Naive thymus-derived CD4-positive, alpha-beta T cell (primary cell): ENCODE results near the gene SLC23A1. TPM values are rescaled to one million over a fixed set of nuclear protein-coding genes. Genes with fewer than 3 reads are reported as not detected.

Source experiments
- ATAC-seq: fragments of 150-1000 bp; cut with Tn5 transposase; 2 replicates; pipeline ENCODE4 v1.10.0; 2021; ENCODE audit warnings: mild to moderate bottlenecking, moderate library complexity
- CTCF ChIA-PET: fragments of 350-600 bp; sonication (Branson Sonifier 250); formaldehyde crosslinking; loops from one replicate; lab custom pipeline; 2021; ENCODE audit warnings: antibody characterized with exemption; lab: Charles Lee
- POLR2A ChIA-PET: fragments of 350-600 bp; sonication (Branson Sonifier 250); formaldehyde crosslinking; loops from one replicate; lab custom pipeline; 2021; ENCODE audit warnings: antibody characterized with exemption, inconsistent platforms; lab: Charles Lee
- DNase-seq, 9 donors: peaks; one replicate each; pipeline versions ENCODE4 v3.0.0 to v3.0.0-alpha.2; 2020 to 2022; ENCODE audit warnings: mixed read lengths in 1 of 9
- H3K27ac ChIP-seq: one replicate; pipeline ENCODE4 v1.7.0; 2013; ENCODE audit warnings: mild to moderate bottlenecking, low read depth, low read length, moderate library complexity
- H3K27me3 ChIP-seq, 2 donors: one replicate each; pipeline ENCODE4 v1.7.0; 2013; ENCODE audit warnings: low read length in 2 of 2, mild to moderate bottlenecking in 2 of 2, moderate library complexity in 2 of 2; ENCODE audit not compliant: control insufficient read depth in 2 of 2, insufficient read depth in 2 of 2
- H3K36me3 ChIP-seq, 3 experiments: 1 replicate in 2 of 3; 2 replicates in 1 of 3; pipeline ENCODE4 v1.7.0; 2013; ENCODE audit warnings: low read length in 3 of 3, mild to moderate bottlenecking in 3 of 3, moderate library complexity in 1 of 3; ENCODE audit not compliant: insufficient read depth in 3 of 3, control insufficient read depth in 2 of 3
- H3K4me1 ChIP-seq, 2 donors: one replicate each; pipeline ENCODE4 v1.7.0; 2013; ENCODE audit warnings: low read length in 2 of 2, mild to moderate bottlenecking in 2 of 2, moderate library complexity in 1 of 2; ENCODE audit not compliant: control insufficient read depth in 2 of 2, insufficient read depth in 2 of 2
- H3K4me3 ChIP-seq: 2 replicates; pipeline ENCODE4 v1.7.0; 2013; ENCODE audit warnings: mild to moderate bottlenecking, low read length
- H3K9me3 ChIP-seq, 3 experiments: 1 replicate in 2 of 3; 2 replicates in 1 of 3; pipeline ENCODE4 v1.7.0; 2013; ENCODE audit warnings: low read length in 3 of 3; ENCODE audit not compliant: control insufficient read depth in 2 of 3
- H3K27ac Mint-ChIP-seq, 9 donors: one replicate each; pipeline ENCODE4 v1.8.0; 2020 to 2022; ENCODE audit warnings: mixed read lengths in 9 of 9, mild to moderate bottlenecking in 8 of 9, moderate library complexity in 5 of 9, inconsistent platforms in 2 of 9
- H3K27me3 Mint-ChIP-seq, 5 donors: one replicate each; pipeline ENCODE4 v1.8.0; 2021 to 2022; ENCODE audit warnings: mixed read lengths in 5 of 5, mild to moderate bottlenecking in 1 of 5
- H3K36me3 Mint-ChIP-seq, 5 donors: one replicate each; pipeline ENCODE4 v1.8.0; 2020 to 2022; ENCODE audit warnings: mixed read lengths in 5 of 5, mild to moderate bottlenecking in 3 of 5, inconsistent platforms in 1 of 5
- H3K4me1 Mint-ChIP-seq, 7 donors: one replicate each; pipeline ENCODE4 v1.8.0; 2020 to 2022; ENCODE audit warnings: mixed read lengths in 7 of 7, mild to moderate bottlenecking in 3 of 7, inconsistent platforms in 1 of 7
- H3K4me3 Mint-ChIP-seq, 10 donors: one replicate each; pipeline ENCODE4 v1.8.0; 2020 to 2022; ENCODE audit warnings: mild to moderate bottlenecking in 10 of 10, mixed read lengths in 10 of 10, moderate library complexity in 6 of 10, inconsistent platforms in 2 of 10
- H3K9me3 Mint-ChIP-seq, 11 donors: one replicate each; pipeline ENCODE4 v1.8.0; 2020 to 2022; ENCODE audit warnings: mixed read lengths in 11 of 11, mild to moderate bottlenecking in 4 of 11, inconsistent platforms in 1 of 11, moderate library complexity in 1 of 11
- intact Hi-C, 2 donors: fragments of 100-400 bp; cut with micrococcal nuclease; formaldehyde crosslinking; loops; one replicate each; pipeline ENCODE4 v1.15.1; 2023
- polyA plus RNA-seq, 2 donors: library from polyadenylated mRNA; unstranded; fragments of 300-500 nt; fragmentation: Illumina TruSeq; gene quantifications; one replicate each; pipeline ENCODE4 v1.2.3, GENCODE V29; 2021
- total RNA-seq, 6 experiments: library from RNA in 5 of 6; stranded (reverse) in 5 of 6; gene quantifications; 1 replicate in 5 of 6; 2 replicates in 1 of 6; pipeline ENCODE4 v1.2.3 and lab custom pipeline; 2021 to 2026

Gene SLC23A1
- total and polyA plus RNA-seq, 7 experiments from 2014 or later: 4.7 TPM; not detected in 6

DNA sequence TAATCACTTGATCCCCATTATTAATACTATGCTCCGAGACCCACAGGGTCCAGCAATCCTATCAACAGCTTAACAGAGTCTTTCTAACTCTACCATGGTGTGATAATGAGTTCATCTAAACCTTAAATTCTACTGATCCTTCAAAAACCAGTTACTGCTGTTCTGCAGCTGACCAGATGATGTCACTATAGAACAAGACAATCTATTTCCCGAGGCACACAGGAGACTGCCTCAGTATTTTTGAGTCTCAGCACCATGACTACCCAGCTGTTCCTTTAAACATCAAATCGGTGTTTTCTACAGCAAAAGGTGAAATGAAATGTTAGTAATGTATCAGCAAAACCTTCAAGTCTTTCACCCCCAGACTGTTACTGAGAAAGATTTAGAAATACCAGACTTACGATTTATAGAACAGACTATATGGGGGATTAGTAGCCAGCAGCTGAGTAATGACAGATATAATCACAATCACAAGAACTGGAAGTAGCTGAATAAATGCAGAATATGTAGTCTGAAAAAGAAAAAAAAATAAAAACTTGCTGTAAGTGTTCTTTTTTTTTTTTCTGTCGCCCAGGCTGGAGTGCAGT lies 39.3 kb upstream of the SLC23A1 start:
- Mint-ChIP-seq H3K4me3 (peak overlapping the region in 2 of 10 donors; percentile 19 to 47), H3K4me1 (peaks cover 4 to 40% (median 6%) of the 10 kb centered on the region in 7 donors), H3K36me3 (peaks cover 0 to 43% (median 18%) of the 10 kb centered on the region in 5 donors), H3K27ac (peak overlapping the region in 6 of 9 donors; percentile 16 to 87 (median 74)), H3K27me3 (no peaks in the 10 kb centered on the region), H3K9me3 (no peaks in the 10 kb centered on the region)
- no peak overlapping the region for H3K27ac ChIP-seq
- H3K4me3 ChIP-seq: no peak overlapping the region
- POLR2A ChIA-PET: interaction anchor here (0.5 to 9.4 kb wide), 15 partner anchors 8 to 1344 kb away, joined by 3 to 102 read pairs (median 4); partner anchors contain the start of genes DNAJC18 and STING1
- intact Hi-C loops: loop anchor here (1.0 to 5.0 kb wide), 19 partner anchors 17 to 343 kb away; partner anchors contain the start of genes STING1 (in 2 of the 2), UBE2D2 (in 2 of the 2), DNAJC18 (in 1 of the 2) and SPATA24 (in 1 of the 2)
- no peaks in the 10 kb centered on the region for H3K27me3 ChIP-seq
- DNase-seq (peak in 7 of 9 donors; percentile 65 to 86 (median 75)), ATAC-seq (peak; percentile 99)
- CTCF ChIA-PET: interaction anchor here (0.5 to 9.5 kb wide), 24 partner anchors 8 to 1504 kb away, joined by 3 to 310 read pairs (median 4); partner anchors contain the start of genes DNAJC18 and STING1
- H3K36me3 ChIP-seq: peaks cover 0 to 16% (median 0%) of the 10 kb centered on the region in 3 experiments
- no peaks in the 10 kb centered on the region for H3K9me3 ChIP-seq
- peaks cover 3 to 4% of the 10 kb centered on the region in 2 donors for H3K4me1 ChIP-seq

DNA sequence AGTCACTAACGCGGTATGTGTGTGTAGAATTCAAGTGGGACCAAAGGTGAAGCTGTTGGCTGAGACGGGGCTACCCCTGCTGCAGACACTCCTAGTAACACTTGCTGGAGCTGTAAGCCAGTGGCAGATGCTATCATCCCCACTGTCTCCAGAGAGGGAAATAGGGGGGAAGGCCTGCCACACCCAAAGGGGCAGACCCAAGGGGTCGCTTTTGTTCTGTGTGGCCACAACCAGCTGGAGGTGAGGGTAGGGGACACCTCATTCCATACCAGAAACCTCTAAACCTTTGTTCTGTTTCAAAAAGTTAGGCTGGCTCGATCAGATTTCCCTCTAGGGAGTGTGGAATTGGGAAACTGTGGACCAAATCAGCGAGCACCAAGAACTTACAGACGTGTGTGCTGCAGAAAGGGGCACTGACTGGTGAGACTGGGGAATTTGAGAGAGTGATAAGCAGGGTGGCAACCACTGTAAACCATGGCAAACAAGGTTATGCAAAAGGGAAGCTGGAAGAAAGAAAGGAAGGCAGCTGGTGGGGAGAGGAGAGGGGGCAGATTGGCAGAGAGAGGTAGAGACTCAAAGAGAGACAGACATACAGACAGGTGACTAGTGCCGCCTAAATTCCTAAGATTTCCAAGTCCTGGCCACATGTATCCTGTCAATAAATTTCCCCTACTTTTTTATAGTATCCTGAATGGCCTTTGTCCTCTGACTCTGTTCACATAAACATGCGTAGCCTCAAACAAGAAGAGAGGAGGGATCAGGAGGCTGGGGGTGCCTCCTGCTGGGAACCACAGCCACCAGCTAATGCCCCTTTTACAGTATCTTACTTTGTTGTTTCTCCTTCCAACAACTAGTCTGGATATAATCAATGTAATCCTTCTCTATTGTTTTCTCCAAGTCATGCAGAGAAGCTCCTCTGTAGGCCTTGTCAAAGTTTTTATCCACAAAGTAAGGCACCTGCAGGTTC lies 36.4 kb upstream of the SLC23A1 start:
- H3K36me3 Mint-ChIP-seq: peaks cover 0 to 32% (median 19%) of the 10 kb centered on the region in 5 donors
- no peak overlapping the region for H3K4me3 Mint-ChIP-seq
- Histone ChIP-seq H3K9me3 (no peaks in the 10 kb centered on the region), H3K27me3 (no peaks in the 10 kb centered on the region), H3K36me3 (peaks cover 0 to 16% (median 0%) of the 10 kb centered on the region in 3 experiments), H3K27ac (no peak overlapping the region), H3K4me1 (peaks cover 3 to 15% of the 10 kb centered on the region in 2 donors), H3K4me3 (no peak overlapping the region)
- ChIA-PET POLR2A (interaction anchor here (0.6 to 9.4 kb wide), 6 partner anchors 8 to 95 kb away, joined by 4 to 102 read pairs (median 7); partner anchors contain the start of genes DNAJC18 and SPATA24), CTCF (interaction anchor here (0.6 to 9.5 kb wide), 11 partner anchors 8 to 214 kb away, joined by 3 to 310 read pairs (median 3); partner anchors contain the start of gene DNAJC18)
- ATAC-seq: no peak
- peak overlapping the region in 1 of 9 donors; percentile 61 for H3K27ac Mint-ChIP-seq
- intact Hi-C loops: loop anchor here in 1 of 2 donors (5.0 kb wide), 3 partner anchors 143 to 213 kb away; partner anchors contain the start of gene UBE2D2
- no peaks in the 10 kb centered on the region for H3K27me3 Mint-ChIP-seq
- no peak for DNase-seq
- H3K9me3 Mint-ChIP-seq: no peaks in the 10 kb centered on the region
- H3K4me1 Mint-ChIP-seq: peaks cover 4 to 64% (median 23%) of the 10 kb centered on the region in 7 donors

DNA sequence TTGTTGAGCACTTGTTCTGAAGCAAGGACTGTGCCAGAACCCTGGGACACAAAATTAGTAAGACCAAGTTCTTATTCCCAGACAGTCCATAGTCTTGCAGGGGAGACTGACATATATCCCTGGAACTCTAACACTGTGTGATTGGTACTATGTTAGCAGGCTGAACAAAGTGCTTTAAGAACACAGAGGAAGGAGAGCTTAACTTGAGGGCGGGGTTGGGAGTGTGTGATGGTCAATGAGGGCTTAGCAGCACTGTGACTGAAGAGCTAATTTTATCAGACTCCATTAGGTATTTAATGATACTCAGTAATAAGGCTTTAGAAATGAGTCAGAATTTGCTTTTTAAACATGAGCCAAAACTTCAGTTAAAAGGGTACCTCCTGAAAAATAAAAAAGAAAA lies 35.7 kb upstream of the SLC23A1 start:
- ChIA-PET CTCF (interaction anchor here (0.9 to 9.5 kb wide), 3 partner anchors 96 to 215 kb away, joined by 3 to 310 read pairs (median 6); no protein-coding TSS in a partner anchor), POLR2A (interaction anchor here (0.7 to 9.4 kb wide), 6 partner anchors 15 to 95 kb away, joined by 3 to 102 read pairs (median 5); partner anchors contain the start of genes DNAJC18 and SPATA24)
- peak overlapping the region in 2 of 9 donors; percentile 13 to 46 for H3K27ac Mint-ChIP-seq
- H3K36me3 ChIP-seq: peaks cover 0 to 13% (median 0%) of the 10 kb centered on the region in 3 experiments
- H3K4me1 Mint-ChIP-seq: peaks cover 6 to 68% (median 27%) of the 10 kb centered on the region in 7 donors
- peaks cover 0 to 30% (median 17%) of the 10 kb centered on the region in 5 donors for H3K36me3 Mint-ChIP-seq
- no peak overlapping the region for H3K4me3 Mint-ChIP-seq
- intact Hi-C loops: no loop called here
- no peak overlapping the region for H3K27ac ChIP-seq
- no peaks in the 10 kb centered on the region for H3K9me3 Mint-ChIP-seq
- H3K4me3 ChIP-seq: no peak overlapping the region
- DNase-seq (no peak), ATAC-seq (no peak)
- H3K27me3 Mint-ChIP-seq: no peaks in the 10 kb centered on the region
- H3K9me3 ChIP-seq: no peaks in the 10 kb centered on the region
- peaks cover 3 to 21% of the 10 kb centered on the region in 2 donors for H3K4me1 ChIP-seq
- H3K27me3 ChIP-seq: no peaks in the 10 kb centered on the region

DNA sequence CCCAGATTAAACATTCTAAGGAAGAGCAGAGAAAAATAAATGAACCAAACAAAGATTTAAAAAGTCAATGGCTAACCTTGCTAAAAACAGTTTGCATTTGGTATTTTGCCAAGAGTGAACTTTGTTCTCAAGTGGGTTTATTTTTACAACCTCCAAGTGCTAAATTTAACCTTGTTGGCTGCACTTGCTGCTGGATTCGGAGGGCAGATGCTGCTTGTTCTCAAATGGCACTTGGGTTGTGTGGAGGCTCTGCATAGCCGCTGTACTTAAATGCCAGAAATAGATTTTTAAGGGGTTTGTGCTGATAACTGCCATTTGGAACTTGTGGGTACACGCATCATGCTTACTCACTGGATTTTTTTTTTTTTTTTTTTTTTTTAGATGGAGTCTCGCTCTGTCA lies 34.1 kb upstream of the SLC23A1 start:
- peaks cover 2 to 78% (median 26%) of the 10 kb centered on the region in 7 donors for H3K4me1 Mint-ChIP-seq
- intact Hi-C loops: no loop called here
- H3K4me3 Mint-ChIP-seq: no peak overlapping the region
- H3K36me3 Mint-ChIP-seq: peaks cover 0 to 25% (median 12%) of the 10 kb centered on the region in 5 donors
- no peak for ATAC-seq
- no peak for DNase-seq
- Histone ChIP-seq H3K27me3 (no peaks in the 10 kb centered on the region), H3K4me1 (peaks cover 0 to 17% of the 10 kb centered on the region in 2 donors), H3K27ac (no peak overlapping the region), H3K4me3 (no peak overlapping the region), H3K36me3 (peaks cover 0 to 13% (median 0%) of the 10 kb centered on the region in 3 experiments), H3K9me3 (no peaks in the 10 kb centered on the region)
- ChIA-PET POLR2A (interaction anchor here (2.3 to 9.4 kb wide), 2 partner anchors 13 to 97 kb away, joined by 9 to 102 read pairs; partner anchors contain the start of gene SPATA24), CTCF (interaction anchor here (0.8 to 9.5 kb wide), 2 partner anchors 65 to 97 kb away, joined by 3 to 310 read pairs; partner anchors contain the start of gene STING1)
- no peaks in the 10 kb centered on the region for H3K27me3 Mint-ChIP-seq
- H3K27ac Mint-ChIP-seq: peak overlapping the region in 1 of 9 donors; percentile 82
- H3K9me3 Mint-ChIP-seq: no peaks in the 10 kb centered on the region

DNA sequence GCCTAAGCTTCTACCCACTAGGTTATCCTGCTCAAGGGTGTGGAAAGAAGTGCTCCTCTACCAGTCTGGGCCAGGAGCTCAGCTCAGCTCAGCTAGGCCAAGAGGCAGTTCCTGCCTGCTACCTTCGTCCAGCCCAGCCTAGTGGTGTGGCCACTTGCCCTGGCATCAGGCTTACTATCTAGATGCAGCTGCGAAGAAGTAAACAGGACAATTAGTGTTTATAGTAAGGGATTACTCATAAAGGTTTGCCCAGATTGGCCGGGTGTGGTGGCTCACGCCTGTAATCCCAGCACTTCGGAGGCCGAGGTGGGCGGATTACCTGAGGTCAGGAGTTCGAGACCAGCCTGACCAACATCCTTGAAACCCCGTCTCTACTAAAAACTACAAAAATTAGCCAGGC lies 33.6 kb upstream of the SLC23A1 start:
- intact Hi-C loops: no loop called here
- Histone ChIP-seq H3K4me3 (no peak overlapping the region), H3K27ac (no peak overlapping the region), H3K27me3 (no peaks in the 10 kb centered on the region), H3K36me3 (peaks cover 0 to 13% (median 0%) of the 10 kb centered on the region in 3 experiments), H3K4me1 (peaks cover 0 to 17% of the 10 kb centered on the region in 2 donors), H3K9me3 (no peaks in the 10 kb centered on the region)
- Mint-ChIP-seq H3K27me3 (no peaks in the 10 kb centered on the region), H3K36me3 (peaks cover 0 to 23% (median 11%) of the 10 kb centered on the region in 5 donors), H3K27ac (peak overlapping the region in 1 of 9 donors; percentile 82), H3K4me1 (peaks cover 2 to 75% (median 25%) of the 10 kb centered on the region in 7 donors), H3K9me3 (no peaks in the 10 kb centered on the region), H3K4me3 (no peak overlapping the region)
- CTCF ChIA-PET: interaction anchor here (0.8 kb wide), 2 partner anchors 65 to 97 kb away, joined by 3 to 5 read pairs; partner anchors contain the start of gene STING1
- ATAC-seq (no peak), DNase-seq (no peak)
- POLR2A ChIA-PET: interaction anchor here (0.6 to 0.9 kb wide), 2 partner anchors 13 to 48 kb away, joined by 3 to 4 read pairs; partner anchors contain the start of gene SPATA24
